ENCODE results near the gene MEG3.

Gene MEG3

DNA sequence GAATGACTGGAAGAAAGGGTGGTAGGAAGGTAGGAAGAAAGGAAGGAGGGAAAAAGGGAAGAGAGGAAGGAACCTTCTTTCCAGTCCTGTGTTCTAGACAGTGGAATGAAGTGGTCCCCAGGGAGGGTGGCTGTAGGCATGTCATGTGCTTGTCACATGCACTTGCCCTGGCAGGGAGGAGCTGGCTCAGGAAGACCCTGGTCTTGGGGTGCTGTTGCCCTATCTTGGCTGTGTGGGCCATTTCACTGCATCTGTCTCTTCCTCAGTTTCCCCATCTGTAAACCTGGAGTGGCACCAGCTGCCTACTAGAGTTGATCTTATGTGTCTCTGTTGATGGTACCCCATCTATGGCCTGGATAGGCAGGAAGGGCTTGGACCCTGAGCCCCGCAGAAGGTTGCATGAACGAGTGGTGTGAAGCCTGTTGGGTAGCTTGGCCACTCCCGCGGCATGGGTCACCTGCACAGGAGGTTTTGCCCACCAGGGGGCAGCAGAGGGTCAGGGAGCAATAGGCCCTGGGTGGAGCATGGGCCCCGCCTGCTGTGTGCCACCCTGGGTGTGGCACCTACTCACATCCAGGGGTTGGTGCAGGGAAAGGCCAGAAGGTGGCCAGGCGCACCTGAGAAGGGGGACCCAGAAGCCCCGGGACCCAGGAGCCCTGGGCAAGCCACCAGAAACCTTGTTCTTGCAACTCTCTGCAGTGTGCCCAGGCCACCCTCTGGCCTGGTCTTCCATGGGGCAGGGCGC, 25.1 kb downstream of the MEG3 start:
- DNase-seq, result peak; percentile 66

DNA sequence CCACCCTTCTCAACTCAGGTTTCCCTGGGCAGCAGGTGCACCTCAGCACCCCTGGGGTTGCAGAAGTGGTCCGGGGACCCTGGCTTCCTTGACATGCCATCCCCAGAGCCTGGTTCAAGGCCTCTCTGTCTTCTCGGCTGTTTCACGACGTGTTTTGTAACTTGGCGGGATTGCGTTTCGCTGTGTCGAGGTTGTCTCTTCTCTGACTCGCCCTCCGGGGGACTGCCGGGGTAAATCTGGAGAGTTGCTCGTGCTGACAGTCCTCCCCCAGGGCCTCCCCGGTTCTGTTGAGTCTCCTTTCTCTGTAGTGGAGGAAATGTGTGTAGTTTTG, 25.6 kb downstream of the MEG3 start:
- DNase-seq, result no peak

DNA sequence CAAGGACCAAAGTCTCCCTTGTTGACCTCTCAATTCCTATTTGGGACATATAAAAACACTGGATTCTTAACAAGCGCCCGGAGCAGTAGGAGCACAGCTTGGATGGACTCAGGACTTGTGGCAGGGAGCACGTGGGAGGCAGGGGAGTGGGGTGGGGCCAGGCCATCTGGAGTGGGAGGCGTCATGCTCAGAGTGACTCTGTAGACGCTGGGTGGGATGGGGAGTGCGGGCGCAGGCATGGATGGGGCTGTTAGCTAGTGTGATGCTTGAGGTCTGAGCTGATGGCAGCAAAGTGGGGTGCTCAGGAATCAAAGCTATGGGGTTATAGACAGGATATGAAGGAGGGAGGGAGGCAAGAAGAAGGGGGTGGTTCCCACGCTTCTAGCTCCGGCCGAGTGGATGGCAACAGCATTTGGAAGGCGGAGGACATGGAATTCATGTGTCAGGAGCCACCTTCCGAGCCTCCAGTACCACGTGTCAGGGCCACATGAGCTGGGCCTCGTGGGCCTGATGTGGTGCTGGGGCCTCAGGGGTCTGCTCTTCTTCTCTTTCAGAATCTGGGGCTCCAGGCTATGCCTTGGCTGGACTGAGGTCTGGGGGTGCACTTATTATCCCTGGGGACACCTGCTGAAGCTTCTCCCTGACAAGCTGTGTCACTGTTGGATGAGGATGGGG, 26.2 kb downstream of the MEG3 start:
- DNase-seq, result peak; percentile 47

DNA sequence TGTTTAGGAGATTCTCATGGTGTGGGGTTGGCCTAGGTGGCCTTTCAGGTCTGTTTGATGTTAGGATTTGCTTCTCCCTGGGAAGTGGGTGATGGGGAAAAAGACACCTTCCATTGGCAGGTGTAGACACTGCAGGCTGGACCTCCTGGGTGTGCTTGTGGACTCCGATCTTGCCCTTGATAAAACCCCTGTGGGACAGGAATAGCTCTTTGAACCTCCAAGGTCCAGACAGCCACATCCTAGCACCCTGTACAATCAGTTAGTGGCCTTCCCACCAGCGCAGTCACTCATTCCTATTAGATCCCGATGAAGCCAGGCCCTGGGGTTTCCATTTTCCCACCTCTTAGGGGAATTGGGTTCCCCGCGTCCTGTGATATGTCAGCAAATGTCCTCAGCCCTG, 28.5 kb downstream of the MEG3 start:
- no peak for DNase-seq

DNA sequence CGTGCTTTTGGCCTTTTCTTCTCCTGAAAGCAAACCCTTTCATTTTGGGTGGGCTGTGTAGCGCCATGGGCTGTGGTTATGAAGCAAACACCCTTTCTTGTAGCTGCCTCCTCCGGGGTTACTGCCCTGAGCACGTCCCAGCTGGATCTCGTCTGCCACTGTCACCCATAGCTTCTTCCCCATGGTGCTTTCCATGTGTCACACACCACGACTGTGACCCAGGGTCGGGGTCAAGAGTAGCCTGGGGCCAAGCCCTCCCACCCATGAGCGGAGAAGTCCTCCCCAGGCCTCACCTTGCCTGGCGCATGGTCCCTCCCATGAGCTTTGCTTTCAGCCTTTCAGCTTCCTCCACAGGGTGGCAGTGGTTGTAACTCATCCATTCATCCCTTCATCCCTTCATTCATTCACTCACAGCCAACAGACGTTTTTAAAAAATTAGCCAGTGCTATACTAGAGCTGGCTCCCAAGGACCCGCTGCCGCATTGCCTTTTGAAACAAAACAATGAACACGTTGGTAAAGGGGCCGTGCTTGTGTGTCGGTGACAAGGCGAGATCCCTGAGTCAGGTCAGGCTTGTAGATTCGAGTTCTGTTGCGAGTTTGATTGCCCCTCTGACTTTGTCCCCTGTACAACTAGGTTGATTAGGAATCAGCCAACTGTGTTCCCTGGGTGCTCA, 29.5 kb downstream of the MEG3 start:
- no peak for DNase-seq

DNA sequence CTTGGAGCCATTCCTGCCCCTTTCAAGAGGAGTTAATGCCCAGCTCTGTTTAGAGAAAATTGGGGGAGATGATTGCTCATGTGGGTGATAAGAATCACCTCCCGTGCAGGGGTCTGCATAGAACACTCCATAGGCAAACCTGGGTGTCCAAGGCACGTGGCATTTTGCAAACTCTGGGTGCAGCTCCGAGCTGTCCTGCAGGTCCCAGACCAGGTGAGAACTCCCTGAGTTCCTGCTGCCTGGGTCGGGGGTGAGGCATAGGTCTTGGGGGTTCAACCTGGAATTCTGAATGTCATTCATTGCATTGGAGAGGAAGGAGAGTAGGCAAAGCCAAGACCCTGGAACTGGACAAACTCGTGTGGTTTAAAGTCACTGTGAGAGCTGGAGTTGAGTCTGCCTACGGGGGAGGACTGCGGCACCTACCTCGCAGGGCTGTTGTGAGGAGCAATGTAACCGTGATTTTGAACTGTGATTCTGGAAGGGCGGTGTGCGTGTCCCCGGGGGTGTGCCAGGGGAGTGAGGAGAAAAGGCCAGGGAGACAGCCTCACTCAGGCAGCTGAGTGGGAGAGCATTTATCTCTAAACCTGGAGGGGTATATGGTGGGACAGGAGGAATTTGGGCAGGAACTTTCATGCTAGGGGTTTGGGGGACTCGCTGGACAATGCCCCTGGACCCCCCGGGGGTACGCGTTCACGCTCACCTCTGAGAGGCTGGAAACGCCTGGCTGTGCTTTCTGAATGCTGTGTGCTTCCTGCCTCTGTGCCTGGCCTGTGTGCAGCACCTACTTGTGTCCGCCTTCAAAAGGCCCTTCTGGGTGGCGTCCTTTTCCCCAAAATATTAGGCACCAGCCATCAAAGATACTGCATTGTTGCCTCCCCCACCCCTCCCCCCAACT, 30.4 kb downstream of the MEG3 start:
- DNase-seq, result no peak

DNA sequence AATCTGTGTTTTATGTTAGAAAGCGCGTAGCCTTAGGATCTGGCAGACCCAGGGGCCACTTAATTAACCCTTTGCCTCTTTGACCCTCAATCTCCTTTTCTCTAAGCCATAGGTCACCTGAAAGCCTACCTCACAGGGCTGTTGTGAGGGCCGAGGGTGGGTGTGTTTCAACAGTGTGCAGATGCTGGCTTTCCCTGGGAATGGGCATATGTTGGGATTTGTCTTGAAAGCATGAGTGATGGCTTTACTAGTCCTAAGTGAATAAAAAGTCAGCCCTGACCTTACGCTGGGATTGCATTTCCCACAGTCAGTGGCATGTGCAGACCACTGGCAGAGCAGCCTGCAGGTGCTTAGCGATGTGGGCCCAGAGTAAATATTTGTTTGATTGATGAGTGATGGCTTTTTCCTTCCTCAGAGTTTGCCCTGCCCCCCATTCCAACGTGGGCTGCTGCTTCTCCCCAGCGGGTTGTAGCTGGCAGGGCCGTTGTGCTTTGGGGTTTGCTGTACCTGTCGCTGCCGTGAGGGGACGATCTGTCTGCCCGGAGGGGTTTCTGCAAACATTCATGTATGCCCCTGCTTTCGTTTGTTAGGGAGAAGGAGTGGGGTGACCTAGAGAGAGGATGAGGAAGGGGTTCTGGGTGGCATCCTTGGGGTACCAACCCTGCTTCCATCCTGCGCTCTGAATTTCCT, 31.5 kb downstream of the MEG3 start:
- DNase-seq, result no peak

DNA sequence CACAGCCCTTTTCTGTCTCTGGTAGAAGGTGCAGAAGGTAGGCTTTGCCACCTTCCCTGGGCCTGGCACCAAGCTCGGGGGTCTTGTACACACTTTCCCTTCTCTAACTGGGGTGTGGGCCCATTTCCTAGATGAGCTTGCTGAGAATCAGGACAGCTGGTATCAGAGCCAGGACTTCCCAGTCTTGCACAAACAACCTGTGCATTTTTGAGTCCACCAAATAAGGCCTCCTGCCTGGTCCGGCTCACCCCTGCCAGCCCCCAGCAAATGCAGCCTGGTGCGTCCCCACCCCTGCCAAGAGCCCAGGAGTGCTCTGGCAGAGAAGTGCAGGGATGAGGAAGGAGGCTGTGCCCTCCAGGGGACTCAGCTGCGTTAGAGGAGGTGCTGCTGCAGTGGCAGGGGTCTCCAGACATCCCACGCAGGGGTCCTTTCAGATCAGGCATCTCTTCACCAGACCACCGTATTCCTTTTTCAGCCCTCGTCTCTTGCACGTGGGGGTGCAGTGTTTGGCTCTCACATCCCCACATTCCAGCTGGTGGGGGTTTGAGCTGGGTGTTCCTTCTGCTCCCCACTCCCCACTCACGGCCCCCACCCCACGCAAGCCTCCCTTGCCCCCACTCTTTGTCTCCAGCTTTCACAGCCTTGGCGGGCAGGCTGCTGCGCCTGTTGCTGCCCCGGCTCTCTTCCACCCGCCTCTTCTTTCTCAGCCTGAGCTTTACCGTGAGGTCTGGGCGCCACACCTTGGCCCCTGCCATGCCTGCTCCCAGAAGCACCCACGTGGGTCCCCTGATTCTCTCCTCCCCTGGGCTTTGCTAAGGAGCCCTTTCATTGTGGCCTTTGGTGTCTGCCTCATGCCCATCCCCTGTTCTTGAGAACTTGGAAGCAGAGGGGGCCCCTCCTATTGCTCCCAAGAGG, 32.3 kb downstream of the MEG3 start:
- DNase-seq, result no peak

DNA sequence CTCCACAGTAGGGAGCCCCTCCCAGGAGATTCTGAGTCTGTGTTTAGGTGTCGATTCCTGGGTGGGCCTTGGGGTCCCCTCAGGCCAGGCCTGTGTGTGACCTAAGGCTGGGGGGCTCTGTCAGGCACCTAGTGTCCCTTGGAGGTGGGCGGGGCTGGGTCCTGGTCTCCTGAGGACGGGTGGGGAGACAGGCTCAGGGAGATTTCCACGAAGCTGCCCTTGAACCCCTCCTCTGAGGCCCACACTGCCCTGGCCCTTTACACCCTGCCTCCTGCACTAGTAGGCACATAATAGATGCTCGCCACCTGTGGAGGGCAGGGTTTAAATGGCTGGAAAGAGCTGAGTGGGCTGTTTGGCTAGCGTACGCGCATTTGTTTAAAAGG, 32.9 kb downstream of the MEG3 start:
- DNase-seq, result no peak

DNA sequence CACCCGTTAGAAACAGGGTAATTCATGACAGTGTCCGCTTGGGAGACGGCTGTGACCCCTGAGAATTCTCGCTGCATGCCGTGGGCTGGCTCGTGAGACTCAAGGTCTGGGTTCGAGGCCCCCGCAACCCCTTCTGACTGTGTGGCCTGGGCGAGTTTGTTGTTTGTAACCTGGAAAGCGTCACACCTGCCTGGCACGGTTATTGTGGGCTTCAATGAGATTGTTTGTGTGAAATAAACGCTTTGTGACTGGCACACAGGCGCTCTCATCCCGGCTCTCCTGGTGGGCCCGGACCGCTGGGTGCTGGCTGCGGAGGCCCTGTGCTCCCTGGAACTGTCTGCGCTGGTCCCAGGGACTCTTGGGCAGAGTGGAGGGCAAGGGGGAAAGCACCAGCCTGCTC, 33.9 kb downstream of the MEG3 start:
- DNase-seq, result no peak

DNA sequence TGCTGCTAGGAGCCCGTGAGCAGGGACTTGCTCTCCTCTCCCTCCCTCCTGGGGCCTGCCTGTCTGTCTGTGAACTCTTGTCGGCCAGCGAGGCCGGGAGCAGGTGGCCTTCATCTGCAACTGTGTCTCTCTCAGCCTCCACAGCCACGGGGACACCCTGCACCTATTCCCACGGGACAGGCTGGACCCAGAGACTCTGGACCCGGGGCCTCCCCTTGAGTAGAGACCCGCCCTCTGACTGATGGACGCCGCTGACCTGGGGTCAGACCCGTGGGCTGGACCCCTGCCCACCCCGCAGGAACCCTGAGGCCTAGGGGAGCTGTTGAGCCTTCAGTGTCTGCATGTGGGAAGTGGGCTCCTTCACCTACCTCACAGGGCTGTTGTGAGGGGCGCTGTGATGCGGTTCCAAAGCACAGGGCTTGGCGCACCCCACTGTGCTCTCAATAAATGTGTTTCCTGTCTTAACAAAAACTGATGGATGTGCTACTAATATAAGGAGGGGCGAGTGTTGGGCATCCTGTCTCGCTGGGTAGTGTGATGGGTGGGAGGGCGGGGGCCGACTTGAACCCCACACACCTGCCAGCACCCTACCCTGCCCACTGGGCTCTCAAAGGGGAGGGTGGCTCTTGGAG, 34.8 kb downstream of the MEG3 start:
- DNase-seq, result no peak

DNA sequence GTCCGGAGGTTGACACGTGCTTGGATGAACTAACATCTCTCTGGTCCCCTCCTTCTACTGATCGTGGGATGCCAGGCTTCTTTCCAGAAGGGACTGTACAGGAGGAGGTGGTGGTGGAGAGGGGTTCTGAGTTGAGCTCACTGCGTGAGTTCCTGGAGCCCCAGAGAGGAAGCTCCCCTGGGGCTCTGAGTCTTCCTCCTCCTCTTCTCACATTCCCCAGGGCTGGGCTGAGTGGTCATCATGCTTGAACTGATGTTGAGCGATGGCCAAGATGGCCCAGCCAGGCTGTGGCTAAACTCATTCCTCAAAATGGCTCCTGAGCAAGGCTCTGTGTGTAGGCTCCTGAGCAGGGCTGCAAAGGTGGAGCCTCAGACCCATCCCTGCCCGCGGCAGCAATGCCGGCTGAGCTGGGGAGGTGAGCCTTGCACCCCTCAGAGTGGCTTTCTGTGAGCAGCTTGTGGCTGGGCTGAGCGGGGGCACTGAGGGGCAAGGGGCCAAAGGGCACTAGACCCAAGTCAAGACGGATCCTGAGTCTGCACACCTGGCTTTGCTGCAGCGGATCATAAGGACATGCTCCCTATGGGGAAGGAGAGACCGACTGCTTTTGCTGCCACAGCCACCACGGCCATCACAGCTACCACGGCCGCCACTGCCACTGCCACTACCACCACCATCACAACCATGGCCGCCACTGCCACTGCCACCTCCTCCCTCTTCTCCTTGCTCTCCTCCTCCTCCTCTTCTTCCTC, 35.4 kb downstream of the MEG3 start:
- DNase-seq, result no peak

DNA sequence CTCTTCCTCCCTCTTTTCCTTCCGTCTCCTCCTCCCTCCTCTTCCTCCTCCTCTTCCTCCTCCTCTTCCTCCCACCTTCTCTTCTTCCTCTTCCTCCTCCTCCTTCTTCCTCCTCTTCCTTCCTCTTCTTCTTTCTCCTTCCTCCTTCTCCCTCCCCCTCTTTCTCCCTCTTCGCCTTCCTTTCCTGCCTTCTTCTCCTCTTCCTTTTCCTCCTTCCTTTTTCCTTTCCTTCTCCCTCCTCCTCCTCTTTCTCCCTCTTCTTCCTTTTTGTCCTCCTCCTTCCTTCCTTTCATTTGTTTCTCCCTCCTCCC, 36.0 kb downstream of the MEG3 start:
- no peak for DNase-seq

DNA sequence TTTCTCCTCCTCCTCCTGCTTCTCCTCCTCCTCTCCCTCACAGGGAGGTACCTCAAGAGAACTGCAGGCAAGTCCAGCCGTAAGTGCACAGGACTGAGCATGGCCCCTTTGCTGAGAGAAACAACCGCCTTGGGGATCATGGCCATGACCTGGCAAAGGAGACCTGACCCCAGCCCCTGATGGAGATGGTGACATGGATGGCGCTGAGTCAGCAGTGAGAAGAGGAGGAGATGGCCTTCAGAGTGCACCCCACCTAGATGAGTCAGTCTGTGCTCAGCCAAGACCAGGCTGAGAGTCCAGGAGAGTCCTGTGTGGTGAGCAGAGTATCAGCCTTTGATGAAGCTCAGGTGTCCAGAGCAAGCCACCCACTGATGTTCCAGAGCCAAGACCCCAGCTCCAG, 36.4 kb downstream of the MEG3 start:
- DNase-seq, result no peak

DNA sequence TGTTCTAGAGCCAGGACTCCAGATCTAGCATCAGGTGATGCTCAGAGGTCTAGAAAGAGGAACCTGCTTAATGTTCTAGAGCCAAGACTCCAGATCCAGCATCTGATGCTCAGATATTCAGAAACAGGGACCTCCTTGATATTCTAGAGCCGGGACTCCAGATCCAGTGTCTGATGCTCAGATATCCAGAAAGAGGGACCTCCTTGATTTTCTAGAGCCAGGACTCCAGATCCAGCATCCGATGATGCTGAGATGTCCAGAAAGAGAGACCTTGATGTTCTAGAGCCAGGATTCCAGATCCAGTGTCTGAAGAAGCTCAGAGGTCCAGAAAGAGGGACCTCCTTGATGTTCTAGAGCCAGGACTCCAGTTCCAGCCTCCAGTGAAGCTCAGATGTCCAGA, 36.9 kb downstream of the MEG3 start:
- DNase-seq, result no peak

DNA sequence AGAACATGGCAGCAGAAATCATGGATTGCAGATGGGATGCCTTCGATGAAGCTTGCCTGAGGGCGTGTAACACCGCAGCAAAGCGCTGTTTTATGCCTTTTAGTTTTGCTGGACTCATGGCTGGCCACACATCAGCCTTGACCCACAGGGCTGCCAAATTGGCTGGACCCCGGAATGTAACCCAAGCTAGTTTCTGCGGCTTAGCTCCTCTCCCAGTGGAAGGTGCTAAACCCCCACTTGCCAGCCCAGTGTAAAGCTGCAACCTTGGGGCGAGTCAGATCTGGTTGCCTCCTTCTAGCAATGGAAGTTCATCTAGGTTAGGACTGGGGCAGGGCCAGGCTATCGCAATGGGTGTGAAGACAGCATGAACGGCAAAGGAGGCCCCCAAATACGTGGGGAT, 38.3 kb downstream of the MEG3 start:
- no peak for DNase-seq

DNA sequence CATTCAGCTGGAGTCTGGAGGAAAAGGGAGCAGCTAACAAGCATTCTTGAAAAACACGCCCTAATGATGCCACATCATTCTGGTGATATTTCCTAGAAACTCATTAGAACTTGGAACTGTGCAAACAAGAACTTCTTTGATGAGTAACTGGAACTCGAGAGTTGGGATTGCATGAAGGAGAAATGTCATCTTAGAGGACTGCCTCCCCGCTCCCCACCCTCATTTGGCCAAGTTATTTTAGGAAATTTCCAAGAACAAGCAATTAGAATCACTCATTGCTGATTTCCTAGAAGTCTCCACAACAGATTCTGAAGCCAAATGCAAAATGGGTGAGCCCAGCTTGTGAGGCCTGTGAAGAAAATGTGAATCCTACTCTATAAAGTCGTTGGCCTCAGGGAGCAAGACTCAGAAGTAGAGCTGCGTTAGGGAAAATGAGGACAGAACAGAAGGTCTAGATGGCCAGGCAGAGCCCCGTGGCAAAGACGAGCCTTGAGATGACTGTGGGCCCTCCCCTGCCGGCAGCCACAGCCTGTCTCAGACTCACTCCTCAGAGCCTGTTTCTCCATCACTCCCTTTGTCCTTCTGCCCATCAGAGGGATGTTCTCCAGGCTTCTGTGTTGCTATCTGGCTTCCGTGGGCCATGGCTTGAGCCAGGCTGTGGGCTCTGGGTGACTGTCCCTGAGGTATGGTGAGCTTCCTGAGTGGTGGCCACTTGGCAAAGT, 39.2 kb downstream of the MEG3 start:
- no peak for DNase-seq

DNA sequence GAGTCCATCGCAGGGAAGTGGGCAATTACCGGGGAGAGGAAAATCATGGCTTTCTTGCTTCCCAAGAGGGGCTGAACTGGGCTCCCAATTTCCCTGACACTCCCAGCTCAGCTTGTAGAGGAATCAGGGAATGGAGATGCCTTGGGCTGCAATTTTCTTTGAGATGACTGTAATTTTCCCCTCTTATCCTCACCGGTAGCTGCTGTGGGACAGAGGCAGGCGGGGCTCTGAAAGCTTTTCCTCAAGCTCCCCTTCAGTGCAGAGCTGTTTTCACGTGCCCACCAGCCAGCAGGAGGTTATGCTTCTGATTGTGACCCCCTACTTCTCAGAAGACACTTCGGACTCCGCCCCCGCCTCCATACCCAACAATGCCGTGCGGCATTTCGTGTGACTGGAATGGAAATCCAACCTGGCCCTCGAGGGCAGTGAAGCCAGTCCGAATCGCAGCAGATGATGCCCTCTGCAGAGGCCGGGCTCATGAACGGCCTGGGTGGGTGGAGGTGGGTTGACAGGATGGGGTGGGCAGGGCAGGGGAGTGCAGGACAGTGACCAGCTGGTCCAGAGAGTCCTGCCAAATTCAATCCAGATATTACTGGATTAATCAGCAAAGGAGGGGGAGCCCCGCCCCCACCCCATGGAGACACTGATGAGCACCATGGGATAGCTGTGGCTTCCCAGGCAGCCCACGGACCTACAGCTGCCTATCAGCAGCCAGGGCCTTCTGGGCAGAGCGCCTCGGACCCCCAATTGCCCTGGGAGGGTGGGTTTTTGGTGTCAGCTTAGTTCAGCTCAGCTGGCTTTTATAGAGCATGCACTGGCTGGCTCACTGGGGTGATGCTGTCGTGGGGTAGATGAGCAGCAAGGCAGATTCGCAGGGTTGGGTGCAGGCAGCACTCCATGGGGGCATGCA, 40.0 kb downstream of the MEG3 start:
- no peak for DNase-seq

Data from femur (tissue), 1 donor.